Upper lobe of left lung (tissue), 4 donors: Measurements from ENCODE around the gene PCSK5.

ENCODE experiments used
- EP300 ChIP-seq, 4 donors: sonication (generic); formaldehyde crosslinking; IDR thresholded peaks; one replicate each; pipeline ENCODE4 v1.5.1; 2017; ENCODE audit warnings: antibody characterized with exemption in 4 of 4, control low read depth in 2 of 4
- POLR2A ChIP-seq, 4 donors: fragments of 450-650 bp; IDR thresholded peaks; one replicate each; pipeline ENCODE4 v1.5.1; 2016 to 2017; ENCODE audit warnings: antibody characterized with exemption in 4 of 4, mild to moderate bottlenecking in 2 of 4
- POLR2AphosphoS5 ChIP-seq, 2 donors: sonication (generic); formaldehyde crosslinking; IDR thresholded peaks; one replicate each; pipeline ENCODE4 v1.5.1; 2017; ENCODE audit warnings: antibody characterized with exemption in 2 of 2
- TF ChIP-seq, protein P1 (sequence below), 6 experiments: fragments of 450-650 bp in 4 of 6; fragments of 200-600 bp in 2 of 6; sonication (generic) in 2 of 6; IDR thresholded peaks; one replicate each; pipeline ENCODE4 v1.5.1; 2016 to 2019; ENCODE audit warnings: antibody characterized with exemption in 6 of 6

GRCh38 chr9:76194896-76195295 is 304.4 kb downstream of the PCSK5 start:
- TF ChIP-seq POLR2A (IDR thresholded peaks at IDR 0.05) (no peak), POLR2AphosphoS5 (IDR thresholded peaks at IDR 0.05) (no peak), EP300 (IDR thresholded peaks at IDR 0.05) (no peak)
- TF ChIP-seq, protein P1, sequence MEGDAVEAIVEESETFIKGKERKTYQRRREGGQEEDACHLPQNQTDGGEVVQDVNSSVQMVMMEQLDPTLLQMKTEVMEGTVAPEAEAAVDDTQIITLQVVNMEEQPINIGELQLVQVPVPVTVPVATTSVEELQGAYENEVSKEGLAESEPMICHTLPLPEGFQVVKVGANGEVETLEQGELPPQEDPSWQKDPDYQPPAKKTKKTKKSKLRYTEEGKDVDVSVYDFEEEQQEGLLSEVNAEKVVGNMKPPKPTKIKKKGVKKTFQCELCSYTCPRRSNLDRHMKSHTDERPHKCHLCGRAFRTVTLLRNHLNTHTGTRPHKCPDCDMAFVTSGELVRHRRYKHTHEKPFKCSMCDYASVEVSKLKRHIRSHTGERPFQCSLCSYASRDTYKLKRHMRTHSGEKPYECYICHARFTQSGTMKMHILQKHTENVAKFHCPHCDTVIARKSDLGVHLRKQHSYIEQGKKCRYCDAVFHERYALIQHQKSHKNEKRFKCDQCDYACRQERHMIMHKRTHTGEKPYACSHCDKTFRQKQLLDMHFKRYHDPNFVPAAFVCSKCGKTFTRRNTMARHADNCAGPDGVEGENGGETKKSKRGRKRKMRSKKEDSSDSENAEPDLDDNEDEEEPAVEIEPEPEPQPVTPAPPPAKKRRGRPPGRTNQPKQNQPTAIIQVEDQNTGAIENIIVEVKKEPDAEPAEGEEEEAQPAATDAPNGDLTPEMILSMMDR (IDR thresholded peaks at IDR 0.05) = no peak
